MM.1S (cell line): ENCODE results near the gene GAPT.

ENCODE experiments used
- EZH2 ChIP-seq: fragments of 300-600 bp; sonication (generic); optimal IDR thresholded peaks from 2 replicates; pipeline ENCODE3; 2017; ENCODE audit warnings: low read depth, mild to moderate bottlenecking, antibody characterized with exemption, low read length, mixed read lengths
- EZH2phosphoT487 ChIP-seq: fragments of 300-600 bp; sonication (generic); IDR thresholded peaks from 2 replicates; pipeline ENCODE4 v1.6.1; 2018; ENCODE audit warnings: antibody characterized with exemption, low read length
- TF ChIP-seq, protein P1 (sequence below): fragments of 300-600 bp; sonication (generic); IDR thresholded peaks from 2 replicates; pipeline ENCODE4 v1.5.1; 2016; ENCODE audit warnings: antibody characterized with exemption, low read length, mixed read lengths

DNA sequence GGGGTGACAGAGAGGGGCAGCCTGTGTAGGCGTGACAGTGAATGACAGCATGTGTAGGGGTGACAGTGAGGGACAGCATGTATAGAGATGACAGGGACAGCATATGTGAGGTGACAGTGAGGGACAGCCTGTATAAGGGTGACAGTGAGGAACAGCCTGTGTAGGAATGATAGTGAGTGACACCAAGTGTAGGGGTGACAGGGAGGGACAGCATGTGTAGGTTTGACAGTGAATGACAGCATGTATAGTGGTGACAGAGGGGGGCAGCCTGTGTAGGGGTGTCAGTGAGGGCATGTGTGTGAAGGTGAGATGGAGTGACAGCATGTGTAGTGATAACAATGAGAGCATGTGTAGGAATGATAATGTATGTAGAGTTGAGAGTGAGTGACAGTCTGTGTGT is 8.7 kb upstream of the GAPT start:
- TF ChIP-seq, protein P1, sequence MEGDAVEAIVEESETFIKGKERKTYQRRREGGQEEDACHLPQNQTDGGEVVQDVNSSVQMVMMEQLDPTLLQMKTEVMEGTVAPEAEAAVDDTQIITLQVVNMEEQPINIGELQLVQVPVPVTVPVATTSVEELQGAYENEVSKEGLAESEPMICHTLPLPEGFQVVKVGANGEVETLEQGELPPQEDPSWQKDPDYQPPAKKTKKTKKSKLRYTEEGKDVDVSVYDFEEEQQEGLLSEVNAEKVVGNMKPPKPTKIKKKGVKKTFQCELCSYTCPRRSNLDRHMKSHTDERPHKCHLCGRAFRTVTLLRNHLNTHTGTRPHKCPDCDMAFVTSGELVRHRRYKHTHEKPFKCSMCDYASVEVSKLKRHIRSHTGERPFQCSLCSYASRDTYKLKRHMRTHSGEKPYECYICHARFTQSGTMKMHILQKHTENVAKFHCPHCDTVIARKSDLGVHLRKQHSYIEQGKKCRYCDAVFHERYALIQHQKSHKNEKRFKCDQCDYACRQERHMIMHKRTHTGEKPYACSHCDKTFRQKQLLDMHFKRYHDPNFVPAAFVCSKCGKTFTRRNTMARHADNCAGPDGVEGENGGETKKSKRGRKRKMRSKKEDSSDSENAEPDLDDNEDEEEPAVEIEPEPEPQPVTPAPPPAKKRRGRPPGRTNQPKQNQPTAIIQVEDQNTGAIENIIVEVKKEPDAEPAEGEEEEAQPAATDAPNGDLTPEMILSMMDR, result no peak
- no peak for TF ChIP-seq EZH2
- no peak for TF ChIP-seq EZH2phosphoT487
